ENCODE data around the gene UBA7. TPM values are rescaled to one million over a fixed set of nuclear protein-coding genes. Genes with fewer than 3 reads are reported as not detected.

UBA7 gene
- polyA plus RNA-seq, 1 of the 3 experiments (the other 2 are of a cell fraction), result 22.6 TPM

DNA sequence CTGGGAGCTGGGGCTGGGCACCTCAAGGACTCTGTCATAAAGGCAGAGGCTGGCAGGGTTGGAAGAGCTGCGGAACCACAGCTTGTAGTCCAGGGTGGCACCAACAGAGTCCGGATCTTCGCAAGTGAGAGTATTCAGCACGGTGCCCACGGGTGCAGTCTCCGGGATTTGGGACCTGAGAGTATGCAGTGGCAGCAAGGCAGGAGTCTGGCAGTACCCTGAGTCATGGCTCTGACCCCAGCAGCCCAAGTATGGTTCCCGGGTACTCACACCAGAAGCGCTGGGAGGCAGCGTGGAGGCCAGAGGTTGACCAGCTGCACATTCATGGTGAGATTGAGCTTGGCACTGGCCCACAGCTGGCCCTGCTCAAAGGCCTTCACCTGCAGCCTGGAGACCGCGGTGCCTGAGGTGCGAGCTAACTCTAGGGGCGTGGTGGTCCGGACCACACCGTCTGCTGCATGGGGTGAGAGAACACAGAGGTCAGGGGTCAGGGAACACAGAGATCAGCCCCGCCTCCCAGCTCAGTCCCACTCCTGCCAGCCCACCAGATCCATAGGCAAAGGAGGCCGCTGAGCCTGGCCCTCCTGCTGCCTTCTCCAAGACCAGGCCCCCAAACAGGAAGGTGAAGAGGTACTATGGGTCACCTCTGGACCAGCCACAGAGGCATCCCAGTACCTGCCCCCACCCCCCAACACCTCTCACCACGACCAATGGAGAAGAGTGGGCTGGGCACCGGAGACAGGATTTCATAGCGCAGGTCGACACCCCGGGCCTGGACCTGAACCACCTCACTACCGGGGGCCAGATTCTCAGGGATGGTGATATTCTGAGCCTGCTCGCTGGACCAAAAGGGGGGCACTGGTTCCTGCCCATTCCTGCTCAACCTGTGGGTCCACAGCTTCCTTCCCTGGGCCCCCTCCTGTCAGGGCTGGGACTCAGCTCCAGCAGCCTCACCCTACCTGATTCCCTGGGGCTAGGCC is 18.5 kb downstream of the UBA7 start:
- H2AFZ ChIP-seq (ENCODE audit: low read depth), result no peak overlapping the region
- 80% methylated on average over 2 of the region's 24 CpGs for WGBS (ENCODE audit: low lambda C conversion rate)
- ChIA-PET POLR2A (no interaction called here), CTCF (interaction anchor here (0.7 kb wide), 1 partner anchor 51 kb away, joined by 3 read pairs; no protein-coding TSS in a partner anchor)
- no peak overlapping the region for H3K4me3 ChIP-seq (ENCODE audit: low read depth in 2 of 2, low read length in 1 of 2)
- no peaks in the 10 kb centered on the region for H3K9me2 ChIP-seq
- H3K27ac ChIP-seq (ENCODE audit: low read depth in 2 of 2, low read length in 1 of 2), result no peak overlapping the region
- H3K9ac ChIP-seq, result no peak overlapping the region
- DNase-seq, result peak; percentile 10
- no peaks in the 10 kb centered on the region for H3K36me3 ChIP-seq (replicated peaks in 1 of 2; ENCODE audit: control insufficient read depth in 1 of 2, insufficient read depth in 2 of 2, low read length in 1 of 2)
- H3F3A ChIP-seq (replicated peaks; ENCODE audit: insufficient read depth), result no peaks in the 10 kb centered on the region
- no peak overlapping the region for H3K4me2 ChIP-seq
- no peaks in the 10 kb centered on the region; a peak in 1 of 4 replicates for H3K4me1 ChIP-seq (ENCODE audit: control insufficient read depth in 1 of 2, insufficient read depth in 2 of 2, low read depth in 1 of 2, low read length in 1 of 2)
- H4K20me1 ChIP-seq (ENCODE audit: insufficient read depth), result no peaks in the 10 kb centered on the region
- H3K79me2 ChIP-seq (ENCODE audit: insufficient read depth), result no peaks in the 10 kb centered on the region
- no peaks in the 10 kb centered on the region for H3K9me3 ChIP-seq
- no peak for TF ChIP-seq RFX5 (IDR thresholded peaks at IDR 0.05; ENCODE audit: low read length)
- TF ChIP-seq EP300 (IDR thresholded peaks at IDR 0.05; ENCODE audit: borderline replicate concordance in 1 of 2, low read depth in 1 of 2, low read length in 1 of 2), result no peak
- no peak for TF ChIP-seq TCF12 (IDR thresholded peaks at IDR 0.05)
- TF ChIP-seq IRF3 (IDR thresholded peaks at IDR 0.05; ENCODE audit: low read depth, low read length), result no peak
- TF ChIP-seq GABPA (IDR thresholded peaks at IDR 0.05; ENCODE audit: low read depth), result no peak
- no peak for TF ChIP-seq TEAD4 (IDR thresholded peaks at IDR 0.05; ENCODE audit: borderline replicate concordance, insufficient read depth)
- no peak for TF ChIP-seq CTCF (IDR thresholded peaks at IDR 0.05)
- TF ChIP-seq FOXM1 (IDR thresholded peaks at IDR 0.05; ENCODE audit: low read depth), result no peak
- TF ChIP-seq FOSL2 (IDR thresholded peaks at IDR 0.05; ENCODE audit: borderline replicate concordance, low read depth), result no peak
- TF ChIP-seq SIN3A (IDR thresholded peaks at IDR 0.05; ENCODE audit: borderline replicate concordance, low read depth, low read length), result no peak
- TF ChIP-seq CHD2 (IDR thresholded peaks at IDR 0.05; ENCODE audit: low read length, partially characterized antibody), result no peak
- no peak for TF ChIP-seq FOXJ3 (CRISPR knock-in tag; IDR thresholded peaks at IDR 0.05)
- TF ChIP-seq RAD21 (IDR thresholded peaks at IDR 0.05; ENCODE audit: low read length), result no peak
- TF ChIP-seq NRF1 (IDR thresholded peaks at IDR 0.05; ENCODE audit: low read depth, low read length), result no peak
- TF ChIP-seq YY1 (IDR thresholded peaks at IDR 0.05; ENCODE audit: low read depth), result no peak
- no peak for TF ChIP-seq RCOR1 (IDR thresholded peaks at IDR 0.05; ENCODE audit: low read length)
- no peak for TF ChIP-seq GATA2 (CRISPR knock-in tag; IDR thresholded peaks at IDR 0.05)
- TF ChIP-seq JUND (IDR thresholded peaks at IDR 0.05), result no peak
- no peaks in the 10 kb centered on the region for H3K27me3 ChIP-seq (ENCODE audit: insufficient read depth)

Data from SK-N-SH (cell line).